Anterior cingulate cortex (tissue), 58 donors: ENCODE measurements around the gene ACADL.
"Not testable (repeated sequence)": the region's sequence is repeated elsewhere in the genome, so short reads cannot be mapped to it uniquely, and the experiment has no call there.

Experiments
- DNase-seq, 58 donors: peaks; one replicate each; lab custom pipeline; 2025; lab: John Stamatoyannopoulos, UW

Gene ACADL

DNA sequence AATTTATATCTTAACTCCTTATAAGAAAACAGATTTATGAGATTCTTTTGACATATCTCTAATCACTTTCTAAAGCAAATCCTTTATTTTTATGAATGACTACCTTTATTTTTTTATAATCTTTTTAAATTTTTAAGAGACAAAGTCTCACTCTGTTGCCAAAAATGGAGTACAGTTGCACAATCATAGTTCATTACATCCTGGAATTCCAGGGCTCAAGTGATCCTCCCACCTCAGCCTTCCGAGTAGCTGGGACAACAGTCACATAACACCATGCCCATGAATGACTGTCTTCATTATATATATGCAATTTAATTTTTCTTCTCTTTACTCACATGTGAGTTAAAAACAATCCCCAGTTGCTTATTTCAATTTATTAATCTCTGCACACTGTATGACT, 21.7 kb downstream of the ACADL start:
- DNase-seq: no peak

DNA sequence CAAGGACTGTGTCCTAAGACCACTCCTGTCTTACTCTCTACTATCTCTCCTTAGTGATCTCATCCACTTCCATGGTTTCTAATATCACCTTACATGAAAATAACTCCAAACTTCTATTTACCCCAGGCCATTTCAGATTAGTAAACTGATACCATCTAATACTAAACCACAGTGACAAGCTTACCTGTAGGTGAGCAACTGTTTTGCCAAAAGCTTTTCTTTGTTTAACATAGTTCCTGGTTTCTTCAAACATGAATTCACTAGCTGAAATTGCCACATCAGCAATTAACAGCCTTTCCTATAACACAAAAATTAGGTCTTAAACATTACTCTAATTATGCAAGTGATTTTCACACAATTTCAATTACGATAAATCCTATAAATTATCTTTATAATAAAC, 22.1 kb downstream of the ACADL start:
- no peak for DNase-seq

DNA sequence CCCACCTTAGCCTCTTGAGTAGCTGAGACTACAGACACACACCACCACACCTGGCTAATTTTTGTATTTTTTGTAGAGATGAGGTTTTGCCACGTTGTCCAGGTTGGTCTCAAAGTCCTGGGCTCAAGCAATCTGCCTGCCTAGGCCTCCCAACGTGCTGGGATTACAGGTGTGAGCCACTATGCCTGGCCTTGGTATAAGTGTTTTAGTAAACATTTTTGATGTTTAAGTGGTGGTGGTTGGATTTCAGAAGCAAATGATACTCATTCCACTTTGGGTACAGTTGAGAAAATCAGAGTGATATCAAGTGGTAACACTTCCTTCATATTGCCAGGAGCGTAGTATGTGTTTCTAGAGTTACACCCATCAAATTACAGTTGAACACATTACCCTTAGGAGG, 25.4 kb downstream of the ACADL start:
- no peak for DNase-seq

DNA sequence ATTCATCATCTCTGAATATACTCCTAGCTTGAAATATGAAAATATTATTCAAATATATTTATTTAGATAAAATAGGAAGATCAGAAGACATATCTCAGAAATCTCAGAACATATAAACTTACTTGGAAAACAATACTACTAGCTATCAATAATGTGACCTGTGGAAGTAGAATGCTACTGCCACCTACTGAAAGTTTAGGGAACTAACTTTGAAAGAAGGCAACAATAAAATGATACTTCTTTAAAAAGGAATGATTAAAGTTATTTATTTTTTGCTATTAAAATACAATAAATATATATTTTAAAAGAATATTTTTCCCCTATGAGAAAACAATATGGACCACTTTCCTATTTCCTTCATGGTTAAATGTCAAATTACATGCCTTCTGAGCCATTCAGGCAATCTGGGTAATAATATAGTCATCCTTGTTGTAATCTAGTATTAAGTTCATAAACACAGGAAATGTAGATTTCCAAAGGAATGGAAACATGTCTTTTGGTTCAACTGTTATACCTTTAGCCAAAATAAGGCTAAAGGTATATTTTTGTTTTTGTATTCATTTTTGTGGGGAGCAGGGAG, 26.0 kb downstream of the ACADL start:
- peak in 1 of 58 donors; percentile 4 for DNase-seq

DNA sequence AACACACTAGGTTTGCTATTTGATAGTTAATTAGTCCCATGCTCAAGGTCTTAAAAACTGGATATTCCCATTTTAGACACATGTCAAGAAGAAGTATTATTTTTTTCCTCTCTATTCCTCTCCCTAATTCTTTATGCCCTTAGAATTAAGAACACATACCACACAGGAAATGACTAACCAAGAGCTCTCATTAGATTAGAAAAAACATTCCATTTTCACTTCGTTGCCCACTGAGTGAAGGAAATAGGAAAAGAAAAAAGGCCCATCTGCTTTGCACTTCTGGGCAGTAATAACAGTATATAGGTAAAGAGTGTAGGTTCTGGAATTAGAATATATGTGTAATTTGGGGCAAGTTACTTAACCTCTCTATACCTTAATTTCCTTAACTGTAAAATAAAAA, 26.9 kb downstream of the ACADL start:
- no peak for DNase-seq

DNA sequence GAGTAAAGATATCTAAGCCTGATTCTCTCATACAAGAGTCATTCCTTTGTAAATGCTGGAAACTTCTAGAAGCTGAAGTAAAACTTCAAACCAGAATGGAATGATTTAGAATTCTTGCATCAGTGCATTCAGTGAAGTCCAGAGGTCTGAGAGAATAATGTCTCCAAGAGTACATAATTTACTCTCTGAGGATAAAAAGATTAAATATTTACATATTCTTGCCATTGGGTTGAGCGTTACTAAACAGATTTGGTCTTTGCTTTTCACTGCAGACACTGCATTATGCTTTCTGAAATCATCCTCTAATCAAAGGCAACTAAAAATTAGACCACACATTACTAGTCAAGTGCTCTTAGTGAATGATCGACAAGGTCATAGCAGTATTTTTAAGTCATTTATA, 27.5 kb downstream of the ACADL start:
- DNase-seq: no peak

DNA sequence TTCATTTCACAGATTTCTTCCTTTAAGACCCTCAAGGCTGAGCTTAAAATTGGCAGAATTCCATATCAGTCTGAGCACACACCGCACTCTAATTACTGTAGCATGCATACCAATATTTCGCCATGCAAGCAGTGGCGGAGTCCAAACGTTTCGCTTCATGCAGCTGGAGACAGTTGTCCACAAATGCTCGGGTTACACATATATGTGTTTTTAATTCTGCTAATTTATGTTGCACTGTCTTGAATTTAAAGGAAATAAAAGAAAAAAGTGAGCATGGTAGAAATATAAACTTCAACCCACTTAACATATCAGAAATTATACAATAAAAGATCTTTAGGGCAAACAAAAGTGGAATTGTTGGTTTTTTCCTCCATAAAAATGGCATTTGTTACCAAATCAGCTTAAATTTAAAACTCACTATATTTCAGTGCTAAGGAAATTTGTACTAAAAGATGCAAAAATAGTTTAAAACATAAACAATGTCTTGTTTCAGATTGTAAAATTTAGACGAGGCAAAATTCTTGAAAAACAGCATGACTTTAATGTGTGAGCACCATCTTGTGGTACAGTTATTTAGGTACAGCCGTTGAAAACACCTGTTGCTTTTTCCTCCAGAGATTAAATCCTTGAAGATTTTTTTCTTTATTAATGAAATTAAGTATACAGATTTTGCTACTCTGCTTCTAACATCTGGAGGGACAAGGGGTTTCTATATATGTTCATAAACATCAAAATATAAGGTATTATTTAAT, 30.0 kb downstream of the ACADL start:
- DNase-seq: peak in 1 of 58 donors; percentile 53

DNA sequence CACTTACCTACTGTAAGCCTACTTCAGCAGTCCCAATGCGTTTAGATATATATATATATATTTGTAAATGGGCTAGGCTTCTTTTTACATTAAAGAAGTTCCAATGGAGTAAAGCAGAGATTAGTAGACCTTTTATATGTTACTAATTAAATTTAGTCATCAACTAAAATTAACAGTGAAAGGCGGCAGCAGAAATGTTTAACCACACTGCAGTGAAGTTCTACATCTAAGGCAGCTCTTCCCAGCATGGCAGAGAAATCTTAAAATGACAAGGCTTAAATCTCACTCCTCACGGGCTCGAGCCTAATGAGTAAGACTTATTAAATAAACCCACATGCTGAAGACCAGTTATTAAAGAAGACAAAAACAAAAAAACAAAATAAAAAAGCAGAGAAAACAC, 34.9 kb downstream of the ACADL start:
- no peak for DNase-seq

DNA sequence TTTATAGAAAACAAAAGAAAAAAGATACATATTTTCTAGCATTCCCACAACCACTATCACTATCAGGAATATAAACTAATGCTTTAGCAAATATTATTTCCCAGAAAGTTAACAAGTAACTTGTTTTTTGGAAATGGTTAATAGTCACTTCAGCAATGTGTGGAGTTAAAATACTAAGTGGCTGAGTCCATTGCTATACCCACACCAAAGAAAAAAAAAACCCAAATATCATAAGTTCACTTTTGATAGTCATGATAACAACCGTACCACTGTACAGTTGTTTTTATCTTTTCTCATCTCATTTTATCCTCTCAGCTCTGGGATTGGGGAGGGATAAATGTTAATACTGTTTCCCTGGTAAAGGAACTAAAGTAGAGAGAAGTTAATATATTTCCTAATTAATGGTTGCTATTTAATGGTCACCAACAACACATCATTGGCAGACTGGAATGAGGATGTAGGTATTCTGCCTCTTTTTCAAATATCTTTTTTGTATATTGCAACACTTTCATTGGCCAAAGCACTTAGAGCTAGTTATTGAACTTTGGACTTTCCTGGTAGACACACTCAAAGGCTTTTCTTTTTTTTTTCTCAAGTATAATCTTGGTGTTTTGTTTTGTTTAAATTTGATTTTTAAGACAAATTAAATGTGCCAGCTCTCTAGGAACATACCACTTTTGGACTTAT, 35.7 kb downstream of the ACADL start:
- DNase-seq: no peak

DNA sequence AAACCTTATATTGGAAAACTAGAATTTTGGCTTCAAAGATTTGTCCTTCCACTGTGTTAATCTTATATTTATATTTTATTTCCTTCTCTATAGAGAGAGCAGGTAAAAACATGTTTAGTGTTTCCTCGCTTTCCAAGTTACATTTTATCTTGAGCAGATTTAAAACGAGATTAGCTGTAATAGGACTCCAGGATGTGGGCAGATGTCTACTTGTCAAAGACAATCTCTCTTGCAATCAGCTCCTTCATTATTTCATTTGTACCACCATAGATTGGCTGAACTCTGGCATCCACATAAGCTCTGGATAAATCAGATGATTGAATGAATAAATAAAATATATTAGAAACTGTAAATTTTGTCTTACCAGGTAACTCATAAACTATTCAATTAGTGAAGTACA, 36.5 kb downstream of the ACADL start:
- DNase-seq: no peak

DNA sequence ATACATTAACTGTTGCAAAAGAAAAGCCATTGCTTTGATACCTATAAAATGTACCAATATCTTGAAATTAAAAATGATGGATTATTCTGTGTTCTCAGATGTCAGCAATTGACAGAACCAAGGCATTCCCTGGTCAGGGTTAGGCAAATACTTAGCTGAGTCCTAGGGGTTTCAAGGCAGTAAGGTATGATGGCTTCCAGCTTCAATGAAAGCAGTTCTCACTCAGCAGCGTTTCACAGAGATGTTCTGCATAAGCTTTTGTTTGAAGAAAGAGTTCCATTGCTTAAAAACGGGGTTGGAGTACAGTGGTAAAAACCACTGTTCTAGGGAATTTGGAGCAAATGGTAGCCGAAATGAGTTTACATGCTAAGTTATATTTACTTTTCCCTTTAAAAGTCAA, 37.1 kb downstream of the ACADL start:
- DNase-seq: no peak

DNA sequence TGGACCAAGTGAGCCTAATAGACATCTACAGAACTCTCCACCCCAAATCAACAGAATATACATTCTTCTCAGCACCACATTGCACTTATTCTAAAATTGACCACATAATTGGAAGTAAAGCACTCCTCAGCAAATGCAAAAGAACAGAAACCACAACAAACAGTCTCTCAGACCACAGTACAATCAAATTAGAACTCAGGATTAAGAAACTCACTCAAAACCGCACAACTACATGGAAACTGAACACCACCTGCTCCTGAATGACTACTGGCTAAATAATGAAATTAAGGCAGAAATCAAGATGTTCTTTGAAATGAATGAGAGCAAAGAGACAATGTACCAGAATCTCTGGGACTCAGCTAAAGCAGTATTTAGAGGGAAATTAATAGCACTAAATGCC, 41.3 kb downstream of the ACADL start:
- not testable (repeated sequence) for DNase-seq

DNA sequence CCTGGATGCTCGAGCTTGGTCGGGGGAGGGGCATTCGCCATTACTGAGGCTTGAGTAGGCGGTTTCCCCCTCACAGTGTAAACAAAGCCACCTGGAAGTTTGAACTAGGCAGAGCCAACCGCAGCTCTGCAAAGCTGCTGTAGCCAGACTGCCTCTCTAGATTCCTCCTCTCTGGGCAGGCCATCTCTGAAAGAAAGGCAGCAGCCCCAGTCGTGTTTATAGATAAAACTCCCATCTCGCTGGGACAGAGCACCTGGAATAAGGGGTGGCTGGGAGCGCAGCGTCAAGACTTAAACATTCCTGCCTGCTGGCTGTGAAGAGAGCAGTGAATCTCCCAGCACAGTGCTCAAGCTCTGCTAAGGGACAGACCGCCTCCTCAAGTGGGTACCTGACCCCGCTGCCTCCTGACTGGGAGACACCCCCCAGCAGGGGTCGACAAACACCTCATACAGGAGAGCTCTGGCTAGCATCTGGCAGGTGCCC, 43.6 kb downstream of the ACADL start:
- DNase-seq: not testable (repeated sequence)

DNA sequence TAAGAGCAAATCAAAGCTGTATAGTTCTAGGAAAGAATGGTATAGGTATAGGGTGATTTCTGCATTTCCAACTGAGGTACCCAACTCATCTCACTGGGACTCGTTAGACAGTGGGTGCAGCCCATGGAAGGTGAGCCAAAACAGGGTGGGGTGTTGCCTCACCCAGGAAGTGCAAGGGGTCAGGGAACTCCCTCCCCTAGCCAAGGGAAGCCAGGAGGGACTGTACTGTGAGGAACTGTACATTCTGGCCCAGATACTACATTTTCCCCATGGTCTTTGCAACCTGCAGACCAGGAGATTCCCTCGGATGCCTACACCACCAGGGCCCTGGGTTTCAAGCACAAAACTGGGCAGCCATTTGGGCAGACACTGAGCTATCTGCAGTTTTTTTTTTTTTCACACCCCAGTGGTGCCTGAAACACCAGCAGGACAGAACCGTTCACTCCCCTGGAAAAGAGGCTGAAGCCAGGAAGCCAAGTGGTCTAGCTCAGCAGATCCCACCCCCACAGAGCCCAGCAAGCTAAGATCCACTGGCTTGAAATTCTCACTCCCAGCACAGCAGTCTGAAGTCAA, 44.1 kb downstream of the ACADL start:
- DNase-seq: not testable (repeated sequence)

DNA sequence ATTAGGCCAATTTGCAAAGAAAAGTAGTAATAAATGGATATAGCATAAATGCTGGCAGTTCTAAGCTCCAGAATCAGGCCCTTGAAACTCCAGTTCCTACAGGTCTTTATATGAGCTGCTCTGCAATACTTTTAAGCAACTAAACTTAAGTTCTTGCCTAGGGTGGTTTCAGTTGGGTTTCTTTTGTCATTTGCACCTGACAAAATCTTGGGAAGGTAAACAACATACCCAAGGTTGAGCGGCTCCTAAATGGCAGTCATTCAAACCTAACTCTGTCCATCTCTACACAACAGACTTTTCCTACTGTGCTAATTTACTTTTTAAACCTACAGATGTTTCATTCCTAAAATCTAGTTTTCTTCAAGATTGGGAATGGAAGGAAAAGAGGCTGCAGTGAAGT, 44.8 kb downstream of the ACADL start:
- no peak for DNase-seq

DNA sequence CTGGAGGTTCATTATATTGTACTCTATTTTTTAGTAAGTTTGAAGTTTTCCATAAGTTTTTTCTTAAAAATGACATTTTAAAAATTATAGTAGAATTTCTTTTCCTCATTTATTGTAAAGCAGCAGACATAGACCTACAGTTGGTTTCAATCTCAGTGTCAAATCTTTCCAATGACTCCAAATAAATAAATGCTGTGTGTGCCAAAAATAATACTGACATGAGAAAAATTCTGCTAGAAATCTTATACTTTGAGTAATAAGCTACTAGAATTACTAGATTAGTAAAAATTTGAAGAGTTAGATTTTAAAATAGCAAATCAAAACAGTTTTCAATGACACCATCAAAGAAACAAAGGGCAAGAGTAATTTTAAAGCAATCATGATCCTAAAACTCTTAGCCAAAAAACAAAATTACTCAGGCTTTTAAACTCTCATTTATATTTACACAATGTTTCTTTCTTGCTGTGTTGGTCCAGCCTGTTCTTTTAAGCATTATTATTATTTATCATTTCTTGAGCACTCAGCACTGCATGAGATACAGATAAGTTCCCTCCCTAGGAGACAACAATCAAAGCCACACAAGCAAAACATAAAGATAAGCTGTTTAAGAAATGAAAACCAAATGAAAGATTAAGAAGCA, 45.8 kb downstream of the ACADL start:
- no peak for DNase-seq

DNA sequence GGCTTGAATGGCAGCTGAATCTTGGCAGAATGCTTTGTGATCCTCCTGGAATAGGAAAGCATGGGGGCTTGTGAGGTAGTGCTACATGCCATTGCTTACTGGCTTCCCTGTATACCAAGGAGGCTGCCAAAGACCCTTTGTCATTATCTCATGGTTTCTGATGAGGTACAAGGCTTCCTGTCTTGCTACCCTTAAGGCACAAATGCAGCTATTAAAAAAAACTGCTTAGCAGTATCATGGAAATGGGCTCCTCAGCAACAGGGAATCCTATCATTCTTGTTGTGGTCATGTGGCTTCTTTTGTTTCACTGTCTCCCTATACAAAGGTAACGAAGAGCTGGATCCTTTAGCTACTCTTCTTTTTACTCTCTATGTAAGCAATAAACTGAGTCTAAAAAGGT, 47.5 kb downstream of the ACADL start:
- no peak for DNase-seq

DNA sequence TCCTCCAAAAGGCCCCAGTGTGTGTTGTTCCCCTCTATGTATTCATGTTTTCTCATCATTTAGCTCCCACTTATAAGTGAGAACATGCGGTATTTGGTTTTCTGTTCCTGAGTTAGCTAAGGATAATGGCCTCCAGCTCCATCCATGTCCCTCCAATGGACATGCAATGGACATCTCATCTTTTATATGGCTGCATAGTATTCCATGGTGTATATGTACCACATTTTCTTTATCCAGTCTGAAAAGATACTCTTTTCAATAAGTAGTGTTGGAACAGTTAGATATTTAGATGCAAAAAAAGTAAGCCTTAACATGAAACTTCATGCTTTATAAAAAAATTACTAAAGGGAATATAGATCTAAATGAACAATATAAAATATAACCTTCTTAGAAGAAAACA, 48.1 kb downstream of the ACADL start:
- not testable (repeated sequence) for DNase-seq

DNA sequence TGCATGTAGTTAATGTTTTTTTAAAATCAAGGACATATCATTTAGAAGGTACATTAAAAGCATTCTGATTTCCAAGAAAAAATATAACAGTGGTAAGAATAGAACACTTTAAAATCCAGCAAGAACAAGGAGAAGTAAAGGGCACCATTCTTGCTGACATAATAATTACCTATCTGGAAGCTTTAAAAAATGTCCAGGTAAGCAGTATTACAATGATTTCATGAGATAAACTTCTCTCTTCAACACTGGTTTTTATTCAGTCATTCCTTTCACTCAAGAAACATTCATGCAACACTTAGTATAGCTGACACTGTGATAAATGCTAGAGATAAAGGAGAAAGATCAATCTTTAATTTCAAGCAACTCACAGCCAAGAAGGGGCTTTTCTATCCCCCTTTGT, 51.2 kb downstream of the ACADL start:
- no peak for DNase-seq

DNA sequence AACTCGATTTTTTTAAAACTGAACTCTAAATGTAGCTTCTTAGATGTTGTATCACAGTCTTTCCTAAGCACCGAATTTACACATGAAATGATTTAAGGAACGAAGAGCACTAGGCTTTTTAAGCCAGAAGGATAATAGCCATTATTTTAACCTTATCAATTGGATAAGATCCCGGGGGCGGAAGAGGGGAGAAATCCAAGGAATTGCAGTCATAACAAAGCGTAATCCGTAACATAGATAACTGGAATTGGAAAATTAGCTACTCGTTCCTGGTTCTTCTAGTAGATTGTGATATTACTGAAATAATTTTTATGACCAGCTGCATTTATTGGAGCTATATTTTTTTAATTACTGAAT, 53.0 kb downstream of the ACADL start:
- no peak for DNase-seq
